ENCODE results near the gene FBRSL1. TPM values are rescaled to one million over a fixed set of nuclear protein-coding genes. Genes with fewer than 3 reads are reported as not detected.
A peak's percentile ranks its signal among the peaks of the same experiment; 100 is the strongest.

FBRSL1 gene
- total and polyA plus RNA-seq, 9 donors, result 3.2 to 69.5 (median 32.2) TPM

GRCh38 chr12:132558861-132559623 is 69.1 kb downstream of the FBRSL1 start:
- no peak for DNase-seq
- no peaks in the 10 kb centered on the region for H3K27me3 ChIP-seq

DNA sequence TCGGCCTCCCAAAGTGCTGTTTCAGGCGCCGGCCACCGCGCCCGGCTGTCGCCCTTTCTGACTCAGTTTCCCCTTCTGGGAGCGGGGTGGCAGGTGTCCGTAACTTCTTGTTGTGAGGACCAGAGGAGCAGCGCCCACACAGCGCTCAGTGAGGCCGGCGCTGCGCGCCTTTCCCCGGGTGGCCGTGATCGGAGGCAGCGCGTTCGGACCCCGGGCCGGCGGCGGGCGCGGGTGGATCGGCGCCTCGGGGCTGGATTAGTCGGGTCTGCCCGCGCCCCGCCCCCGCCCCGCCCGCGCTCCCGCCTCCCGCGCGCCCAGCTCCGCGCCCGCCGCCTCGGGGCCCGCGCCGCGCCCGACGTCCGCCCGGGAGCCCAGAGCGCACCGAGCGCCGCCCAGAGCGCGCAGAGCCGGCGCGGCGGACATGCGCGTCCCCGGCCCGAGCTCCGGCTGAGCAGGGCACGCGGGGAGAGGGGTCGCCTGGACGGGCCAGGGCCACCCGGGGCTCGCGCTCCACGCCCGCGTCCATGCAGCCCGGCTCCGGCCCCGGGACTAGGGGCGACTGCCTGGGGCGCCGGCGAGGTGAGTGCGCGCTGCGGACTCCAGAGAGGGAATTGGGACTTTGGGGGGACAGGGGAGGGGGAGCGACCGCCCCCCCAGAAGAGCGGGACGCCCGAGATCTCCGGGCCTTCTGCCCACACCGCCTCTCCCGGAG is 69.9 kb downstream of the FBRSL1 start:
- intact Hi-C loops (cut with DNase I), result no loop called here
- Histone ChIP-seq H3K36me3 (no peaks in the 10 kb centered on the region), H3K27ac (no peak overlapping the region), H3K9me3 (no peaks in the 10 kb centered on the region), H3K27me3 (no peaks in the 10 kb centered on the region), H3K4me3 (peak overlapping the region; percentile 65), H3K4me1 (ENCODE audit: insufficient read depth) (peaks cover 12% of the 10 kb centered on the region)
- TF ChIP-seq EP300 (IDR thresholded peaks at IDR 0.05) (no peak), POLR2A (IDR thresholded peaks at IDR 0.05) (no peak), CTCF (IDR thresholded peaks at IDR 0.05) (no peak)
- WGBS, 3 donors, result 0 to 2% (median 0%) methylated on average over 36 to 98 of the region's 98 CpGs
- peak in 2 of 5 donors; percentile 67 to 70 for DNase-seq

More at GRCh38 chr12:132558861-132559623, 69.1 kb downstream of the FBRSL1 start:
- 56 to 61% (median 60%) methylated on average over 43 to 45 of the region's 45 CpGs for WGBS, 3 donors
- peak overlapping the region; percentile 65 for H3K4me3 ChIP-seq
- intact Hi-C loops (cut with DNase I), result no loop called here
- TF ChIP-seq EP300 (IDR thresholded peaks at IDR 0.05), result no peak
- TF ChIP-seq CTCF (IDR thresholded peaks at IDR 0.05), result no peak
- no peak for TF ChIP-seq POLR2A (IDR thresholded peaks at IDR 0.05)
- H3K36me3 ChIP-seq, result no peaks in the 10 kb centered on the region
- H3K4me1 ChIP-seq (ENCODE audit: insufficient read depth), result peaks cover 12% of the 10 kb centered on the region
- H3K27ac ChIP-seq, result no peak overlapping the region
- no peaks in the 10 kb centered on the region for H3K9me3 ChIP-seq

DNA sequence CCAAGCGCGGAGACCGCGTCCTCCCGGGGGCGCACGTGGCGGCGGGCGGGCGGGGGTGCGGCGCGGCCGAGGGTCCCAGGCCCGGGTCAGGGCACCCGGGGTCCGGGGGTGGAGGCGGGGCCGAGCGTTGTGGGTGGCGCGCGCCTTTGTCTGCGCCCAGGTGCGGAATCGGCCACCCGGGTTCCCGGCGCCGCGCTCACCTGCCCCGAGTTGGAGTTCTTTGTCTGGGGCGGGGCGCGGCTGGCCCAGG is 70.3 kb downstream of the FBRSL1 start:
- Histone ChIP-seq H3K27me3 (no peaks in the 10 kb centered on the region), H3K27ac (no peak overlapping the region), H3K4me3 (peak overlapping the region; percentile 65), H3K36me3 (no peaks in the 10 kb centered on the region), H3K4me1 (ENCODE audit: insufficient read depth) (peaks cover 12% of the 10 kb centered on the region), H3K9me3 (no peaks in the 10 kb centered on the region)
- peak in 2 of 5 donors; percentile 50 to 54 for DNase-seq
- 0 to 3% (median 1%) methylated on average over 6 to 36 of the region's 36 CpGs for WGBS, 3 donors
- intact Hi-C loops (cut with DNase I), result no loop called here
- no peak for TF ChIP-seq POLR2A (IDR thresholded peaks at IDR 0.05)
- no peak for TF ChIP-seq CTCF (IDR thresholded peaks at IDR 0.05)
- no peak for TF ChIP-seq EP300 (IDR thresholded peaks at IDR 0.05)

- 4 to 6% (median 5%) methylated on average over 35 to 49 of the region's 49 CpGs for WGBS, 3 donors
- TF ChIP-seq CTCF (IDR thresholded peaks at IDR 0.05) (peak; percentile 33 to 39 (median 35)), POLR2A (IDR thresholded peaks at IDR 0.05) (no peak)
These were observed 70.9 kb downstream of the FBRSL1 start for GRCh38 chr12:132560614-132561426.

More at GRCh38 chr12:132560614-132561426, 70.9 kb downstream of the FBRSL1 start:
- no peaks in the 10 kb centered on the region for H3K9me3 ChIP-seq
- DNase-seq, result peak in 4 of 5 donors; percentile 53 to 68 (median 66)
- no peaks in the 10 kb centered on the region for H3K27me3 ChIP-seq
- peak overlapping the region; percentile 65 for H3K4me3 ChIP-seq
- H3K27ac ChIP-seq, result no peak overlapping the region
- intact Hi-C loops (cut with DNase I), result no loop called here
- H3K4me1 ChIP-seq (ENCODE audit: insufficient read depth), result peaks cover 12% of the 10 kb centered on the region
- no peaks in the 10 kb centered on the region for H3K36me3 ChIP-seq

Data from ovary (tissue), 9 donors.